Stimulated activated naive CD8-positive, alpha-beta T cell treated with anti-CD3 and anti-CD28 coated beads, Interleukin-15, Interleukin-2, amounts not matched to agents 100 U/mL and 50 U/mL, for 24 hours (primary cell): ENCODE data around the gene LYG2.
"Not testable (repeated sequence)": the region's sequence is repeated elsewhere in the genome, so short reads cannot be mapped to it uniquely, and the experiment has no call there.

Experiments
- ATAC-seq: fragments of 150-1000 bp; cut with Tn5 transposase; one replicate; pipeline ENCODE4 v1.10.0; 2021
- DNase-seq: peaks from one replicate; pipeline ENCODE4 v3.0.0; 2021

Gene LYG2

DNA sequence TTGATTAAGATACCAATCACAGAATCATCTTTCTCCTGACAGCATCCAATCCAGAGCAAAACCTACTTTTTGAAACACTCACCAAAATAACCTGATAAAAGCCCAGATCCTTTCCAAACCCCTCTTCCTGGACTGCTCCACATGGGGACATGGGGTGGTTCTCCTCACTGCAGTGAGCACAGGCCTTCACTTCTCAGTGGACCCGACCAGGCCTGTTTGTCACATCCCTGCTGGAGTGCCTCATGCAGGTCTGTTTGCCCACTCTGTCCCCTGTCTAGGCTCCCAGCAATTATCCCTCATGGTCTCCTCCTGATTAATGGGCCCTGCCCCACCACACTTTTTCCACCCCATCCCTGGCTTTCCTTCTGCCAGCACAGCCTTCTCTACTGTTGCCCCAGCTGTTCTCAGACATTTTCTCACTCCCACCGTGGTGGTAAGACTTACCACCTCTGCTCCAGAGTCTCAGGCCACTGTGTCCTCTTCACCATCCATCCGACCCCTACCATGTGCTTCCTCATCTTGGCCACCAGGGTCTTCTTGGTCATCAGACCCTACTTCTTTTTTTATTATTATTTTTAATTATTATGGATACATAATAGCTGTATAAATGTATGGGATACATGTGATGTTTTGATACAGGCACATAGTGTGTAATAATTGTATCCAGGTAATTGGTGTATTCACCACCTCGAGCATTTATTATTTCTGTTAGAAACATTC is 53.3 kb downstream of the LYG2 start:
- DNase-seq (no peak), ATAC-seq (no peak)

DNA sequence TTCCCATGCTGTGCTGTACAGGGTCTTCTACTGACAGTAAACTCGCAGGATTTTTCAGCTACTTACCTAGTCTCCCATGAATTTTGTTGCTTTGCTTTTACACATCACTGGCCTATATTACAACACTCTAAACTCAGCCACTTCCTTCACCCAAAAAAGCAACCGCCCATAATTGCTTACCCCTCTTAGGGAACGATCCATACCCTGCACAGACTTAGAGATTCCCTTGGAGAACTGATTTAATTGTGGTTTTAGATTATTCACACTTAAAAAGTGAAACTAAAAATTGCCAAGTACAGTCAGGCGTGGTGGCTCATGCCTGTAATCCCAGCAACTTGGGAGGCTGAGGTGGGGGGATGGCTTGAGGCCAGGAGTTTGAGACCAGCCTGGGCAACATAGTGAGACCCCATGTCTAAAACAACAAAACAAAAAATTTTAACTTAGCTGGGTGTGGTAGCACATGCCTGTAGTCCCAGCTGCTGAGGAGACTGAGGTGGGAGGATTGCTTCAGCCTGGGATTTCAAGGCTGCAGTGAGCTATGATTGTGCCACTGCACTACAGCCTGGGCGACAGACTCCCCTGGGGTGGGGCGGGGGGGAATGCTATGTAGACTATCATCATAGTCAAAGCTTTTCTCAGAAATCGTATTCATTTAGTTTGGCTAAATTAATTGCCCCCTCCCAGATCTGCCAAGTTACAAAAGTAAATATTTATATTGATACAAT is 55.2 kb downstream of the LYG2 start:
- no peak for ATAC-seq
- no peak for DNase-seq

DNA sequence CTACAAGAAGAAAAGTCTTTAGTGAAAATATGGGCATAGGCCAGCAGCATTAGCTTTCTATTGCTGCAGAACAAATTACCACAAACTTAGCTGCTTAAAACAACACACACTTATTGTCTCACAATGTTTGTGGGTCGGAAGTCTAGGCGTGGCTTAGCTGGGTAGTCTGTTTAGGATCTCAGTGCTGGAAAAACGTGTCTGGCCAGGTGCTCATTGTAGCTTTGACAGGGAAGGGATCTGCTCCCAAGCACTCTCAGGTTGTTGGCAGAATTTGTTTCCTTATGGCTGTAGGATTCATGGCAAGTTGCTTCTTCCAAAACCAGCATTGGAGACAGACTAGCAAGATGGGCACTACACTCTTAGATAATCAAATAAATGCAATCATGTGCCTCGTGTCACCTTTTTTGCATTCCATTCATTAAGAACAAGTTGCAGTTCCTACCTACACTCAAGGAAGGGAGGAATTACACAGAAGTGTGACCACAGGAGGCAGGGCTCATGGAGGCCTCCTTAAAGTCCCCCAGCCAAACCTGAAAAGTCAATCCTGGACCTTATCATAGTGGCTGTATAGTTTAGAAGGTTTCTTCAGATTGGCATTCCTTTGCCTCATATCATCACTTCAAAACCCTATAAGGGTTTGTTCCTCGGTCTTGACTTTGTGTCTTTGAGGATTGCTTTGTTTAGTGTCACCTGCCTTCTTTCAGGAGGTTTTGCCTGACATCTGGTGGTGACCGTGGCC is 57.2 kb downstream of the LYG2 start:
- ATAC-seq (no peak), DNase-seq (no peak)

DNA sequence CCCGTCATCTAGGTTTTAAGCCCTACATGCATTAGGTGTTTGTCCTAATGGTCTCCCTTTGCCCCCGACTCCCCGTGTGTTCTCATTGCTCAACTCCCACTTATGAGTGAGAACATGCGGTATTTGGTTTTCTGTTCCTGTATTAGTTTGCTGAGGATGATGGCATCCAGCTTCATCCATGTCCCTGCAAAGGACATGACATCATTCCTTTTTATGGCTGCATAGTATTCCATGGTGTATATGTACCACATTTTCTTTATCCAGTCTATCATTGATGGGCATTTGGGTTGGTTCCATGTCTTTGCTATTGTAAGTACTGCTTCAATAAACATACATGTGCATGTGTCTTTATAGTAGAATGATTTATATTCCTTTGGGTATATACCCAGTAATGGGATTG is 63.1 kb downstream of the LYG2 start:
- not testable (repeated sequence) for ATAC-seq, DNase-seq
